ENCODE results near the gene RAB11FIP3. TPM values are rescaled to one million over a fixed set of nuclear protein-coding genes. Genes with fewer than 3 reads are reported as not detected.

Gene RAB11FIP3
- total and polyA plus RNA-seq, 2 of the 13 experiments (the other 11 are each of a cell fraction or from before 2014, with no cell fraction given): 34.3 to 57.6 TPM

DNA sequence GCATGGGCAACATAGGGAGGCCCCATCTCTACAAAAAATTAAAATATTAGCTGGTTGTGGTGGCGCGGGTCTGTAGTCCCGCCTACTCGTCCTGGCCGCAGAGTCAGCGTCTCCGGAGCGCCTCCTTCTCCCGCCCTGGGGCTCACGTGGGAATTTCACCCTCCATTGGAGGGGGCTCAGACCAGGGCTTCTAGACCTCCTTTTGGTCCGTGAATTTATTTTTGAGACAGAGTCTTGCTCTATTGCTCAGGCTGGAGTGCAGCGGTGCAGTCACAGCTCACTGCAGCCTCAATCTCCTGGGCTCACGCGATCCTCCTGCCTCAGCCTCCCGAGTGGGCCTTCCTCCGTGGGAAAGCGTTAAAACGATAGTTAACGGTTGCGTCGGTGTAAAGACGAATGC, 28.8 kb upstream of the RAB11FIP3 start (continued):
- TF ChIP-seq ZNF20 (CRISPR knock-in tag; IDR thresholded peaks at IDR 0.05) (no peak), YEATS4 (CRISPR knock-in tag; IDR thresholded peaks at IDR 0.05; ENCODE audit: borderline replicate concordance) (0 out of 2 replicates have a peak, but pooled peaks have one; percentile 15), FOXP1 (IDR thresholded peaks at IDR 0.05) (no peak), FOXP1 (CRISPR knock-in tag; IDR thresholded peaks at IDR 0.05) (no peak), SMYD3 (CRISPR knock-in tag; IDR thresholded peaks at IDR 0.05) (no peak), MTA3 (CRISPR knock-in tag; IDR thresholded peaks at IDR 0.05) (no peak), MAF1 (CRISPR knock-in tag; IDR thresholded peaks at IDR 0.05; ENCODE audit: borderline replicate concordance) (no peak), ZNF644 (CRISPR knock-in tag; IDR thresholded peaks at IDR 0.05; ENCODE audit: low read depth) (no peak), HNF1A (IDR thresholded peaks at IDR 0.05; ENCODE audit: low read depth) (no peak), HNF1A (CRISPR knock-in tag; IDR thresholded peaks at IDR 0.05; ENCODE audit: borderline replicate concordance) (no peak), ELF3 (CRISPR knock-in tag; IDR thresholded peaks at IDR 0.05) (no peak), JDP2 (CRISPR knock-in tag; IDR thresholded peaks at IDR 0.05; ENCODE audit: borderline replicate concordance) (no peak), ZNF710 (CRISPR knock-in tag; IDR thresholded peaks at IDR 0.05; ENCODE audit: borderline replicate concordance) (no peak), ZNF816 (CRISPR knock-in tag; IDR thresholded peaks at IDR 0.05; ENCODE audit: borderline replicate concordance) (no peak), ZNF503 (CRISPR knock-in tag; IDR thresholded peaks at IDR 0.05) (no peak), SKI (IDR thresholded peaks at IDR 0.05; ENCODE audit: partially characterized antibody) (no peak), ZNF850 (CRISPR knock-in tag; conservative IDR thresholded peaks at IDR 0.05) (no peak), ZNF788 (CRISPR knock-in tag; IDR thresholded peaks at IDR 0.05; ENCODE audit: borderline replicate concordance) (no peak), NKX3-1 (CRISPR knock-in tag; IDR thresholded peaks at IDR 0.05) (no peak), HNRNPH1 (optimal IDR thresholded peaks at IDR 0.05; ENCODE audit: low read depth, low read length) (no peak), ZNF572 (CRISPR knock-in tag; IDR thresholded peaks at IDR 0.05) (no peak), ZNF773 (CRISPR knock-in tag; IDR thresholded peaks at IDR 0.05; ENCODE audit: borderline replicate concordance) (no peak)
- TF ChIP-seq, protein P1, sequence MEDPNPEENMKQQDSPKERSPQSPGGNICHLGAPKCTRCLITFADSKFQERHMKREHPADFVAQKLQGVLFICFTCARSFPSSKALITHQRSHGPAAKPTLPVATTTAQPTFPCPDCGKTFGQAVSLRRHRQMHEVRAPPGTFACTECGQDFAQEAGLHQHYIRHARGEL (CRISPR knock-in tag; IDR thresholded peaks at IDR 0.05): no peak
- TF ChIP-seq, protein P2, sequence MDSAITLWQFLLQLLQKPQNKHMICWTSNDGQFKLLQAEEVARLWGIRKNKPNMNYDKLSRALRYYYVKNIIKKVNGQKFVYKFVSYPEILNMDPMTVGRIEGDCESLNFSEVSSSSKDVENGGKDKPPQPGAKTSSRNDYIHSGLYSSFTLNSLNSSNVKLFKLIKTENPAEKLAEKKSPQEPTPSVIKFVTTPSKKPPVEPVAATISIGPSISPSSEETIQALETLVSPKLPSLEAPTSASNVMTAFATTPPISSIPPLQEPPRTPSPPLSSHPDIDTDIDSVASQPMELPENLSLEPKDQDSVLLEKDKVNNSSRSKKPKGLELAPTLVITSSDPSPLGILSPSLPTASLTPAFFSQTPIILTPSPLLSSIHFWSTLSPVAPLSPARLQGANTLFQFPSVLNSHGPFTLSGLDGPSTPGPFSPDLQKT (CRISPR knock-in tag; IDR thresholded peaks at IDR 0.05; ENCODE audit: borderline replicate concordance): no peak
